Mesendoderm (in vitro differentiated cells): ENCODE results near the gene APOC3.

ENCODE experiments used
- DNase-seq: peaks from one replicate; pipeline ENCODE4 v3.0.0; 2013
- H2AK5ac ChIP-seq: 2 replicates; pipeline ENCODE4 v1.6.1; 2013; ENCODE audit warnings: low read length, inconsistent platforms
- H2BK120ac ChIP-seq: 2 replicates; pipeline ENCODE4 v1.6.1; 2013; ENCODE audit warnings: low read depth, mild to moderate bottlenecking, low read length, moderate library complexity, mixed read lengths
- H2BK15ac ChIP-seq: replicated peaks from 2 replicates; pipeline ENCODE4 v1.6.1; 2013; ENCODE audit warnings: low read depth, mild to moderate bottlenecking, moderate library complexity
- H2BK5ac ChIP-seq: 2 replicates; pipeline ENCODE4 v1.6.1; 2013; ENCODE audit warnings: low read length, inconsistent platforms
- H3K18ac ChIP-seq: 2 replicates; pipeline ENCODE4 v1.6.1; 2013; ENCODE audit warnings: mild to moderate bottlenecking, low read length, mixed read lengths
- H3K23ac ChIP-seq: one replicate; pipeline ENCODE4 v1.6.1; 2013; ENCODE audit warnings: low read length
- H3K27ac ChIP-seq: 2 replicates; pipeline ENCODE4 v1.5.1; 2013; ENCODE audit warnings: low read depth, mild to moderate bottlenecking, inconsistent platforms, low read length, moderate library complexity
- H3K27me3 ChIP-seq: 2 replicates; pipeline ENCODE4 v1.6.1; 2013; ENCODE audit warnings: low read length, control low read depth, mild to moderate bottlenecking, inconsistent platforms; ENCODE audit not compliant: insufficient read depth, poor library complexity
- H3K36me3 ChIP-seq: 2 replicates; pipeline ENCODE4 v1.6.1; 2013; ENCODE audit warnings: low read length, inconsistent platforms; ENCODE audit not compliant: control insufficient read depth, insufficient read depth
- H3K4ac ChIP-seq: one replicate; pipeline ENCODE4 v1.6.1; 2013; ENCODE audit warnings: low read depth, mild to moderate bottlenecking, low read length, moderate library complexity
- H3K4me1 ChIP-seq: 2 replicates; pipeline ENCODE4 v1.6.1; 2013; ENCODE audit warnings: low read depth, low read length, inconsistent platforms; ENCODE audit not compliant: control insufficient read depth
- H3K4me2 ChIP-seq: 2 replicates; pipeline ENCODE4 v1.6.1; 2013; ENCODE audit warnings: low read length
- H3K4me3 ChIP-seq: 2 replicates; pipeline ENCODE4 v1.5.1; 2013; ENCODE audit warnings: mild to moderate bottlenecking, low read length
- H3K56ac ChIP-seq: one replicate; pipeline ENCODE4 v1.6.1; 2013; ENCODE audit warnings: low read length
- H3K79me1 ChIP-seq: 2 replicates; pipeline ENCODE4 v1.6.1; 2013; ENCODE audit warnings: low read length, inconsistent platforms
- H3K79me2 ChIP-seq: 2 replicates; pipeline ENCODE4 v1.6.1; 2013; ENCODE audit warnings: mild to moderate bottlenecking, low read length; ENCODE audit not compliant: control insufficient read depth, insufficient read depth
- H3K9ac ChIP-seq: 2 replicates; pipeline ENCODE4 v1.6.1; 2013; ENCODE audit warnings: low read length, inconsistent platforms
- H4K5ac ChIP-seq: one replicate; pipeline ENCODE4 v1.6.1; 2013; ENCODE audit warnings: low read length
- H4K8ac ChIP-seq: one replicate; pipeline ENCODE4 v1.6.1; 2013; ENCODE audit warnings: low read depth, mild to moderate bottlenecking, control low read depth, low read length, moderate library complexity
- WGBS: extraction: QIAGEN DNeasy Blood & Tissue Kit; methylation state at CpG from one replicate; pipeline ENCODE4 v1.1.7; 2013; ENCODE audit warnings: low lambda C conversion rate, missing lambda C conversion rate; ENCODE audit not compliant: insufficient coverage; ENCODE audit errors: extremely low coverage; 5-methylcytosine and 5-hydroxymethylcytosine counted together

APOC3 gene

GRCh38 chr11:116876656-116877055 is 46.9 kb downstream of the APOC3 start:
- H4K5ac ChIP-seq = no peak overlapping the region
- no peak overlapping the region for H2AK5ac ChIP-seq
- no peak overlapping the region for H3K23ac ChIP-seq
- H3K4me2 ChIP-seq = no peak overlapping the region
- no peak overlapping the region for H2BK5ac ChIP-seq
- no peaks in the 10 kb centered on the region for H3K79me2 ChIP-seq
- H3K79me1 ChIP-seq = no peaks in the 10 kb centered on the region
- H3K9ac ChIP-seq = no peak overlapping the region
- H3K4me1 ChIP-seq = no peaks in the 10 kb centered on the region
- no peaks in the 10 kb centered on the region for H3K27me3 ChIP-seq
- H3K4ac ChIP-seq = no peak overlapping the region
- WGBS = no CpG with 5 or more reads among the region's 8 CpGs
- H4K8ac ChIP-seq = no peak overlapping the region
- H2BK120ac ChIP-seq = no peak overlapping the region
- no peak overlapping the region for H3K27ac ChIP-seq
- H3K56ac ChIP-seq = no peak overlapping the region
- no peak overlapping the region for H3K18ac ChIP-seq
- no peaks in the 10 kb centered on the region for H3K36me3 ChIP-seq
- no peak overlapping the region for H3K4me3 ChIP-seq
- no peak for DNase-seq
- no peak overlapping the region for H2BK15ac ChIP-seq

GRCh38 chr11:116879800-116880625 is 50.3 kb downstream of the APOC3 start:
- no peaks in the 10 kb centered on the region for H3K79me1 ChIP-seq
- no peaks in the 10 kb centered on the region for H3K79me2 ChIP-seq
- H3K4me3 ChIP-seq = no peak overlapping the region
- H2BK15ac ChIP-seq = no peak overlapping the region
- H2BK120ac ChIP-seq = no peak overlapping the region
- DNase-seq = peak; percentile 78
- no peaks in the 10 kb centered on the region for H3K36me3 ChIP-seq
- no peak overlapping the region for H3K4me2 ChIP-seq
- H2AK5ac ChIP-seq = no peak overlapping the region
- no peaks in the 10 kb centered on the region for H3K4me1 ChIP-seq
- no peak overlapping the region for H3K9ac ChIP-seq
- no peak overlapping the region for H3K27ac ChIP-seq
- no peak overlapping the region for H3K23ac ChIP-seq
- H3K18ac ChIP-seq = no peak overlapping the region
- H2BK5ac ChIP-seq = no peak overlapping the region
- no peak overlapping the region for H3K4ac ChIP-seq
- no peak overlapping the region for H4K8ac ChIP-seq
- H3K56ac ChIP-seq = no peak overlapping the region
- WGBS = no CpG with 5 or more reads among the region's 5 CpGs
- no peaks in the 10 kb centered on the region for H3K27me3 ChIP-seq
- H4K5ac ChIP-seq = no peak overlapping the region

- H3K4ac ChIP-seq = no peak overlapping the region
- no peak overlapping the region for H3K4me3 ChIP-seq
- no peaks in the 10 kb centered on the region for H3K79me2 ChIP-seq
- no peak overlapping the region for H3K4me2 ChIP-seq
- H3K79me1 ChIP-seq = no peaks in the 10 kb centered on the region
- no peak overlapping the region for H2BK5ac ChIP-seq
- H3K4me1 ChIP-seq = no peaks in the 10 kb centered on the region
- no peak overlapping the region for H3K9ac ChIP-seq
- H3K18ac ChIP-seq = no peak overlapping the region
- H4K8ac ChIP-seq = no peak overlapping the region
- no peak overlapping the region for H2BK120ac ChIP-seq
- DNase-seq = no peak
- H3K23ac ChIP-seq = no peak overlapping the region
- no peak overlapping the region for H3K27ac ChIP-seq
- WGBS = no CpG with 5 or more reads among the region's 6 CpGs
- H3K36me3 ChIP-seq = no peaks in the 10 kb centered on the region
- no peak overlapping the region for H3K56ac ChIP-seq
- no peaks in the 10 kb centered on the region for H3K27me3 ChIP-seq
- H2AK5ac ChIP-seq = no peak overlapping the region
- H2BK15ac ChIP-seq = no peak overlapping the region
- H4K5ac ChIP-seq = no peak overlapping the region
Measured at GRCh38 chr11:116881143-116881542, 51.4 kb downstream of the APOC3 start.

- DNase-seq = no peak
- no peak overlapping the region for H2BK5ac ChIP-seq
- H3K79me2 ChIP-seq = no peaks in the 10 kb centered on the region
- H4K8ac ChIP-seq = no peak overlapping the region
- no peaks in the 10 kb centered on the region for H3K36me3 ChIP-seq
- H2AK5ac ChIP-seq = no peak overlapping the region
- no peak overlapping the region for H4K5ac ChIP-seq
- H3K9ac ChIP-seq = no peak overlapping the region
- no peak overlapping the region for H2BK120ac ChIP-seq
- no peak overlapping the region for H3K18ac ChIP-seq
- H3K27me3 ChIP-seq = no peaks in the 10 kb centered on the region
- H3K4me1 ChIP-seq = no peaks in the 10 kb centered on the region
- H2BK15ac ChIP-seq = no peak overlapping the region
- no peak overlapping the region for H3K4me2 ChIP-seq
- H3K56ac ChIP-seq = no peak overlapping the region
- no peak overlapping the region for H3K27ac ChIP-seq
- H3K4ac ChIP-seq = no peak overlapping the region
- H3K4me3 ChIP-seq = no peak overlapping the region
- no peak overlapping the region for H3K23ac ChIP-seq
- H3K79me1 ChIP-seq = no peaks in the 10 kb centered on the region
Measured at GRCh38 chr11:116882386-116882785, 52.7 kb downstream of the APOC3 start.
